Cardiac muscle cell (in vitro differentiated cells and primary cell): ENCODE results near the gene MDC1. TPM values are rescaled to one million over a fixed set of nuclear protein-coding genes. Genes with fewer than 3 reads are reported as not detected.
"Not testable (repeated sequence)": the region's sequence is repeated elsewhere in the genome, so short reads cannot be mapped to it uniquely, and the experiment has no call there.

ENCODE experiments used
- DNase-seq, 2 donors: peaks; one replicate each; pipeline versions ENCODE4 v3.0.0 to v3.0.0-alpha.2; 2010 to 2017; ENCODE audit warnings: low read depth in 1 of 2, low spot score in 1 of 2
- H3K27ac ChIP-seq: fragments of 200-600 bp; sonication (generic); 2 replicates; pipeline ENCODE4 v1.5.1; 2016
- H3K27me3 ChIP-seq: fragments of 200-600 bp; sonication (generic); 2 replicates; pipeline ENCODE4 v1.6.0; 2016; ENCODE audit warnings: control low read depth
- H3K36me3 ChIP-seq: fragments of 200-600 bp; sonication (generic); 2 replicates; pipeline ENCODE4 v1.5.1; 2016; ENCODE audit warnings: control low read depth
- H3K4me1 ChIP-seq: fragments of 200-600 bp; sonication (generic); 2 replicates; pipeline ENCODE4 v1.8.1; 2017; ENCODE audit warnings: low read depth, mild to moderate bottlenecking, mixed run types
- H3K4me3 ChIP-seq: fragments of 200-600 bp; sonication (generic); 2 replicates; pipeline ENCODE4 v1.5.1; 2016; ENCODE audit warnings: mild to moderate bottlenecking
- H3K9me3 ChIP-seq: fragments of 200-600 bp; sonication (generic); 2 replicates; pipeline ENCODE4 v1.5.1; 2017; ENCODE audit warnings: low read depth, mild to moderate bottlenecking, control low read depth
- polyA plus RNA-seq: library from polyadenylated mRNA; unstranded; fragments of >200 nt; fragmentation: Nextera tagmentation; extraction: Ambion mirVana; gene quantifications from 2 replicates; pipeline ENCODE4 v1.2.1, GENCODE V29; 2016
- total RNA-seq: library from RNA; depleted of rRNA; stranded (reverse); fragments of >200 nt; gene quantifications from 2 replicates; pipeline ENCODE4 v1.2.3, GENCODE V29; 2016
- TF ChIP-seq, protein P1 (sequence below): IDR thresholded peaks from 2 replicates; pipeline ENCODE4 v1.5.1; 2012; ENCODE audit warnings: low read depth, mild to moderate bottlenecking, low read length

The MDC1 gene
- total and polyA plus RNA-seq, 2 experiments from 2014 or later = 21.9 to 30.0 TPM

- Histone ChIP-seq H3K27ac (peak overlapping the region; percentile 3), H3K4me3 (no peak overlapping the region)
- TF ChIP-seq, protein P1, sequence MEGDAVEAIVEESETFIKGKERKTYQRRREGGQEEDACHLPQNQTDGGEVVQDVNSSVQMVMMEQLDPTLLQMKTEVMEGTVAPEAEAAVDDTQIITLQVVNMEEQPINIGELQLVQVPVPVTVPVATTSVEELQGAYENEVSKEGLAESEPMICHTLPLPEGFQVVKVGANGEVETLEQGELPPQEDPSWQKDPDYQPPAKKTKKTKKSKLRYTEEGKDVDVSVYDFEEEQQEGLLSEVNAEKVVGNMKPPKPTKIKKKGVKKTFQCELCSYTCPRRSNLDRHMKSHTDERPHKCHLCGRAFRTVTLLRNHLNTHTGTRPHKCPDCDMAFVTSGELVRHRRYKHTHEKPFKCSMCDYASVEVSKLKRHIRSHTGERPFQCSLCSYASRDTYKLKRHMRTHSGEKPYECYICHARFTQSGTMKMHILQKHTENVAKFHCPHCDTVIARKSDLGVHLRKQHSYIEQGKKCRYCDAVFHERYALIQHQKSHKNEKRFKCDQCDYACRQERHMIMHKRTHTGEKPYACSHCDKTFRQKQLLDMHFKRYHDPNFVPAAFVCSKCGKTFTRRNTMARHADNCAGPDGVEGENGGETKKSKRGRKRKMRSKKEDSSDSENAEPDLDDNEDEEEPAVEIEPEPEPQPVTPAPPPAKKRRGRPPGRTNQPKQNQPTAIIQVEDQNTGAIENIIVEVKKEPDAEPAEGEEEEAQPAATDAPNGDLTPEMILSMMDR = peak; percentile 96
Observed at GRCh38 chr6:30678964-30679726, 37.9 kb downstream of the MDC1 start.

DNA sequence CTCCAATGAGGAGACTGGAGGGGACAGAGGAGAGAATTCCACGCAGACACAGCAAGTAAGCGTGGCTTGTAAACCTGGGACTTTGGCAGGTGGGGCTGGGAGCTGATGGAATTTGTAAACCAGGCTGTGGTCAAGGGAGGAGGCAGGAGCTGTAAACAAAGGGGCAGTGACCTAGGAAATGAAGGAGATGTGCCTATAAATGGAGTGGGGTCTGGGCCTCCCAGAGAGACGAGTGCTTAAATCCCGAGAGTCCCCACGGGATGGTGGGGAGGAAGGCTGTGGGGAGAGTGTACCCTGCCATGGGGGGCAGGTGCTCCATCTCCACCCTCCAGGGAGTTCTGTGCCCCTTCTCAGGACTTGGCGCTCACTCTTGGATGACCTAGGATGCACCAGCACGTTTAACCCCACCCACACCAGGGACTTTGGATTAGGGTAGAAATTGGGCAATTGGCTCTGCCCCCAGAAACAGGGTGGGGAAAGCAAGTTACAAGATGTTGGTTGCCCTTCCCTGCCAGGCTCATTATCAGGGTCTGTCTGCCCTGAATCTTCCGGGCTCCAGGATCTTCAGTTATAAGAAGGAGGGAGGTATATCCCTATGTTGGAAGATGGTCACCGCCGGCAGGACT is 40.3 kb downstream of the MDC1 start:
- H3K4me1 ChIP-seq = peaks cover 6% of the 10 kb centered on the region
- no peaks in the 10 kb centered on the region for H3K9me3 ChIP-seq
- peaks cover 21% of the 10 kb centered on the region for H3K36me3 ChIP-seq
- TF ChIP-seq, protein P1 = no peak
- H3K4me3 ChIP-seq = no peak overlapping the region
- H3K27me3 ChIP-seq = no peaks in the 10 kb centered on the region
- H3K27ac ChIP-seq = no peak overlapping the region
- DNase-seq = no peak

More at GRCh38 chr6:30678964-30679726, 37.9 kb downstream of the MDC1 start:
- peak; percentile 87 for DNase-seq
- Histone ChIP-seq H3K27me3 (no peaks in the 10 kb centered on the region), H3K9me3 (no peaks in the 10 kb centered on the region), H3K36me3 (peaks cover 21% of the 10 kb centered on the region), H3K4me1 (peaks cover 27% of the 10 kb centered on the region)

DNA sequence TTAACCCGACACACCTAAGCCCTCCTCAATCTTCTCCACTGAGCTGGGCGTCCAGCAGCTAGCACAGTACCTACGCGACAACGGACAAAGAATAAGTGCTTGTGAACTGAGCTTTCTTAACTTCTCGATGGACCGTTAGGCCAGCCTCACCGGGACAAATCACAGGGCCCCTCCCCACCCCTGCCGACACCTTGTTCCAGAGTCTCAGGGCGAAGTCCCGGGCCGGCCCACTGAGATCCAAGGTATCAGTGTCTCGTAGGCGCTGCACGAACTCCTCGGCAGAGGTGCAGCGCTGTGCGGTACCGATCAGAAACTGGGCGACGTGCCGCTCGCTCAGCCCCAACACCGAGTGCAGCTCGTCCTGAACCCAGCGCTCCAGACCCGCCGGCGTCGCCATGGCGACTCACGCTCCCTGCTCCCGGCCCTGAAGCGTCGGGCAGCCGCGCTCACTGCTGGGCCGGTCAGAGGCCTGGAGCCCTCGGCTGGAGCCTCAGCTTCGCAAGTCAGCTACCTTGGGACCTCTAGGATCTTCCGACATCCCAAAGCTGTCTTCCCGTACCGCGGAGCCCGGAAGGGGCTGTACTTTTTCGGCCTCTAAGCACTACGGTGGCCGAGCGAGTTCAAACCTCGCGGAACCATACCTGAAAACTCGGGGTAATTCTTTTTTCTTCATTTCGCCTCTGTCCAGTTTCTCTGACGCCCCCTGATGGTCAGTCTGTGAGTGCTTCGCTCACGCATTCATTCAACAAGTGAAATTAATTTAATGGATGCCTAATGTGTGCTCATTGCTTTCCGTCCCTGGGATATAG is 44.4 kb downstream of the MDC1 start, which contains the start of gene DHX16:
DHX16 (minus strand) TSS at position 562 of the 809 bp plus-strand sequence; CDS start at position 397, 165 bp downstream.
- H3K27me3 ChIP-seq = no peaks in the 10 kb centered on the region
- H3K9me3 ChIP-seq = no peaks in the 10 kb centered on the region
- H3K36me3 ChIP-seq = peaks cover 24% of the 10 kb centered on the region
- H3K4me3 ChIP-seq = peak within 1 kb of the TSS; percentile 77
- TF ChIP-seq, protein P1 = peak; percentile 90
- H3K27ac ChIP-seq = peak within 1 kb of the TSS; percentile 74
- peak; percentile 96 to 98 for DNase-seq
- H3K4me1 ChIP-seq = peaks cover 11% of the 10 kb centered on the region

DNA sequence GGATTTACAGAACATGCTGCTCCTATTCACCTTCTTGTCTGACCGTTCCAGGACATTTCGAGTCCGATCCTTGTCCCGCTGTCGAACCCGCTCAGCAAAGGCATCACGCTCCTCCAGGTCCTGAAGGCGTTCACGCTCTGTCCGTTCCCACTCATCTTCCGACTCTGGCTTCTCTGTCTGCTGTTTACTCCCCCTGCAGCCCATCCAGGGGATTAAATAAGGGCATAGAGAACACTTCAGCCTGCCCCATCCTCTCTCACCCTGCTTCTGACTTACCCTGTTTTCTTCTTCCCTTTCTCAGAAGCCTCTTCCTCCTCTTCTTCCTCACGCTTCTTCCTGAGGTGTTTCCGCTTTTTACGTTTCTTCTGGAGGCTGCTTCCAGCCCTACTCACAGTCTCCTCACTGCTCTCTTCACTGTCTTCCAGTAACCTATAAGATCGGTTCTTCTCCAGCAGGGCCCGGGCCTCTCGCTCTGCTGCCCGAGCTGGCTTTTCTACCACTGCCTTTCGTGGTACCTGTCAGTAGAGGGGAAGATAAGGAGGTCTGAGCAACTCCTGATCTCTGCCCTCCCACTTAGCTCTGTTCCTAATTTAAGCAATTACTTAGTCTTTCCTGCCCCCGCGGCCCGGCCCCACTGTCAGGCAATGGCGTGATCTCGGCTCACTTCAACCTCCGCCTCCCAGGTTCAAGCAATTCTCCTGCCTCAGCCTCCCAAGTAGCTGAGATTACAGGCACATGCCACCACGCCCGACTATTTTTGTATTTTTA is 46.1 kb downstream of the MDC1 start:
- Histone ChIP-seq H3K9me3 (no peaks in the 10 kb centered on the region), H3K4me1 (peaks cover 11% of the 10 kb centered on the region), H3K36me3 (peaks cover 20% of the 10 kb centered on the region), H3K27me3 (no peaks in the 10 kb centered on the region), H3K4me3 (no peak overlapping the region), H3K27ac (peak overlapping the region; percentile 57)
- DNase-seq = no peak
- TF ChIP-seq, protein P1 = peak; percentile 15

- not testable (repeated sequence) for H3K4me3 ChIP-seq, DNase-seq, H3K27ac ChIP-seq, H3K27me3 ChIP-seq, H3K9me3 ChIP-seq, H3K4me1 ChIP-seq
- H3K36me3 ChIP-seq = peaks cover 51% of the 10 kb centered on the region
Observed at GRCh38 chr6:30666300-30666699, 50.8 kb downstream of the MDC1 start.
